HEK293 (cell line): ENCODE measurements around the gene DDR2.

Experiments used
- CTCF ChIA-PET: fragments of 350-600 bp; formaldehyde crosslinking; extraction: SDS; loops from one replicate; lab custom pipeline; 2021; ENCODE audit warnings: antibody characterized with exemption; lab: Yijun Ruan, JAX
- POLR2A ChIA-PET: fragments of 300-600 bp; formaldehyde crosslinking; extraction: SDS; loops from one replicate; lab custom pipeline; 2020; ENCODE audit warnings: antibody characterized with exemption, inconsistent platforms; lab: Yijun Ruan, JAX
- H3K27ac ChIP-seq: fragments of 200-500 bp; sonication (Bioruptor generic); 2 replicates; pipeline ENCODE4 v1.5.1; 2014; ENCODE audit warnings: low read depth, low read length, control low read depth, inconsistent platforms; ENCODE audit errors: extremely low read depth
- H3K36me3 ChIP-seq, 2 experiments: fragments of 200-500 bp in 1 of 2; sonication (Bioruptor generic) in 1 of 2; 1 replicate in 1 of 2; 2 replicates in 1 of 2; pipeline ENCODE4 v1.5.1; 2014 to 2017; ENCODE audit warnings: inconsistent platforms in 2 of 2, low read length in 2 of 2; ENCODE audit not compliant: control insufficient read depth in 2 of 2, insufficient read depth in 1 of 2
- H3K4me1 ChIP-seq: fragments of 200-500 bp; sonication (Bioruptor generic); 2 replicates; pipeline ENCODE4 v1.5.1; 2014; ENCODE audit warnings: mild to moderate bottlenecking, low read length, inconsistent platforms; ENCODE audit not compliant: control insufficient read depth, insufficient read depth
- H3K4me3 ChIP-seq: 2 replicates; pipeline ENCODE4 v1.5.1; 2011; ENCODE audit warnings: low read depth, mild to moderate bottlenecking, control low read depth, low read length, moderate library complexity
- H3K9me3 ChIP-seq: fragments of 200-500 bp; sonication (Bioruptor generic); 2 replicates; pipeline ENCODE4 v1.5.1; 2014; ENCODE audit warnings: low read depth, low read length, inconsistent platforms; ENCODE audit not compliant: control insufficient read depth, insufficient read depth
- ELK4 ChIP-seq: IDR thresholded peaks from 2 replicates; pipeline ENCODE4 v1.6.1; 2011; ENCODE audit warnings: mild to moderate bottlenecking, low read depth, low read length, borderline replicate concordance
- GLI2 ChIP-seq: fragments of 450-650 bp; formaldehyde crosslinking; IDR thresholded peaks from 2 replicates; pipeline ENCODE4; 2017; ENCODE audit warnings: missing biosample characterization, missing genetic modification characterization, low read depth, borderline replicate concordance
- MYNN ChIP-seq: fragments of 450-650 bp; formaldehyde crosslinking; IDR thresholded peaks from 2 replicates; pipeline ENCODE4 v1.5.1; 2016; ENCODE audit warnings: missing biosample characterization, missing genetic modification characterization, borderline replicate concordance
- PATZ1 ChIP-seq: fragments of 450-650 bp; formaldehyde crosslinking; IDR thresholded peaks from 2 replicates; pipeline ENCODE4 v1.5.1; 2016; ENCODE audit warnings: missing biosample characterization, missing genetic modification characterization
- REST ChIP-seq: fragments of 450-650 bp; formaldehyde crosslinking; IDR thresholded peaks from 2 replicates; pipeline ENCODE4 v1.5.1; 2016; ENCODE audit warnings: missing biosample characterization, missing genetic modification characterization
- YY1 ChIP-seq: fragments of 450-650 bp; formaldehyde crosslinking; IDR thresholded peaks from 2 replicates; pipeline ENCODE4 v1.5.1; 2018; ENCODE audit warnings: missing biosample characterization, missing genetic modification characterization
- ZBTB11 ChIP-seq: fragments of 450-650 bp; formaldehyde crosslinking; conservative IDR thresholded peaks from 2 replicates; pipeline ENCODE4 v1.5.1; 2016; ENCODE audit warnings: low read depth, missing biosample characterization, missing genetic modification characterization
- ZFHX2 ChIP-seq: fragments of 450-650 bp; formaldehyde crosslinking; conservative IDR thresholded peaks from 2 replicates; pipeline ENCODE4 v1.5.1; 2016; ENCODE audit warnings: missing biosample characterization, missing genetic modification characterization
- ZNF138 ChIP-seq: fragments of 450-650 bp; formaldehyde crosslinking; IDR thresholded peaks from 2 replicates; pipeline ENCODE4 v1.5.1; 2016; ENCODE audit warnings: missing biosample characterization, missing genetic modification characterization, borderline replicate concordance
- ZNF146 ChIP-seq: fragments of 450-650 bp; formaldehyde crosslinking; IDR thresholded peaks from 2 replicates; pipeline ENCODE4 v1.5.1; 2016; ENCODE audit warnings: missing biosample characterization, missing genetic modification characterization
- ZNF174 ChIP-seq: fragments of 450-650 bp; formaldehyde crosslinking; IDR thresholded peaks from 2 replicates; pipeline ENCODE4 v1.5.0; 2017; ENCODE audit warnings: missing biosample characterization, mild to moderate bottlenecking, missing genetic modification characterization
- ZNF23 ChIP-seq: fragments of 450-650 bp; formaldehyde crosslinking; IDR thresholded peaks from 2 replicates; pipeline ENCODE4 v1.5.1; 2016; ENCODE audit warnings: missing biosample characterization, missing genetic modification characterization, borderline replicate concordance
- ZNF248 ChIP-seq: fragments of 450-650 bp; formaldehyde crosslinking; IDR thresholded peaks from 2 replicates; pipeline ENCODE4 v1.5.1; 2017; ENCODE audit warnings: missing biosample characterization, missing genetic modification characterization
- ZNF362 ChIP-seq: fragments of 450-650 bp; formaldehyde crosslinking; IDR thresholded peaks from 2 replicates; pipeline ENCODE4 v1.5.1; 2016; ENCODE audit warnings: missing biosample characterization, missing genetic modification characterization
- ZNF394 ChIP-seq: fragments of 450-650 bp; formaldehyde crosslinking; IDR thresholded peaks from 2 replicates; pipeline ENCODE4 v1.5.1; 2016; ENCODE audit warnings: missing biosample characterization, missing genetic modification characterization, mild to moderate bottlenecking, moderate library complexity, borderline replicate concordance
- ZNF501 ChIP-seq: fragments of 450-650 bp; formaldehyde crosslinking; IDR thresholded peaks from 2 replicates; pipeline ENCODE4 v1.5.1; 2016; ENCODE audit warnings: missing biosample characterization, missing genetic modification characterization
- ZNF549 ChIP-seq: fragments of 450-650 bp; IDR thresholded peaks from 2 replicates; pipeline ENCODE4 v1.5.1; 2018; ENCODE audit warnings: missing biosample characterization, missing genetic modification characterization, mild to moderate bottlenecking, inconsistent platforms, moderate library complexity
- ZNF560 ChIP-seq: fragments of 450-650 bp; formaldehyde crosslinking; IDR thresholded peaks from 2 replicates; pipeline ENCODE4 v1.5.1; 2017; ENCODE audit warnings: missing biosample characterization, missing genetic modification characterization, borderline replicate concordance
- ZNF585B ChIP-seq: fragments of 450-650 bp; formaldehyde crosslinking; IDR thresholded peaks from 2 replicates; pipeline ENCODE4 v1.5.1; 2016; ENCODE audit warnings: missing biosample characterization, missing genetic modification characterization
- ZNF596 ChIP-seq: fragments of 450-650 bp; IDR thresholded peaks from 2 replicates; pipeline ENCODE4 v1.5.0; 2018; ENCODE audit warnings: missing biosample characterization, mild to moderate bottlenecking, missing genetic modification characterization, moderate library complexity
- ZNF792 ChIP-seq: fragments of 450-650 bp; formaldehyde crosslinking; IDR thresholded peaks from 2 replicates; pipeline ENCODE4 v1.5.1; 2016; ENCODE audit warnings: missing biosample characterization, missing genetic modification characterization

Gene DDR2

GRCh38 chr1:162641114-162641513 lies 8.8 kb downstream of the DDR2 start:
- CTCF ChIA-PET = interaction anchor here (1.4 to 1.5 kb wide), 2 partner anchors 11 to 28 kb away, joined by 3 read pairs; no protein-coding TSS in a partner anchor
- Histone ChIP-seq H3K9me3 (no peaks in the 10 kb centered on the region), H3K4me1 (no peaks in the 10 kb centered on the region), H3K27ac (no peak overlapping the region), H3K36me3 (no peaks in the 10 kb centered on the region), H3K4me3 (no peak overlapping the region)
- TF ChIP-seq ZNF585B (tag by site-specific recombination) (no peak), REST (tag by site-specific recombination) (0 out of 2 replicates have a peak, but pooled peaks have one; percentile 20)
- POLR2A ChIA-PET = no interaction called here

GRCh38 chr1:162644986-162645314 lies 12.7 kb downstream of the DDR2 start:
- no peaks in the 10 kb centered on the region for H3K4me1 ChIP-seq
- no peaks in the 10 kb centered on the region for H3K36me3 ChIP-seq
- CTCF ChIA-PET = no interaction called here
- no peak for TF ChIP-seq ZNF596 (tag by site-specific recombination)
- no peak for TF ChIP-seq GLI2 (tag by site-specific recombination)
- no peak for TF ChIP-seq ZNF23 (tag by site-specific recombination)
- H3K4me3 ChIP-seq = no peak overlapping the region
- POLR2A ChIA-PET = no interaction called here
- no peak overlapping the region for H3K27ac ChIP-seq
- no peaks in the 10 kb centered on the region for H3K9me3 ChIP-seq

GRCh38 chr1:162645666-162646065 lies 13.4 kb downstream of the DDR2 start:
- Histone ChIP-seq H3K4me3 (no peak overlapping the region), H3K4me1 (no peaks in the 10 kb centered on the region), H3K36me3 (no peaks in the 10 kb centered on the region), H3K9me3 (no peaks in the 10 kb centered on the region), H3K27ac (no peak overlapping the region)
- ChIA-PET CTCF (no interaction called here), POLR2A (no interaction called here)
- no peak for TF ChIP-seq ZNF792 (tag by site-specific recombination)
- no peak for TF ChIP-seq ZFHX2
- no peak for TF ChIP-seq ZNF362 (tag by site-specific recombination)
- no peak for TF ChIP-seq ZBTB11 (tag by site-specific recombination)
- no peak for TF ChIP-seq ZNF248 (tag by site-specific recombination)
- TF ChIP-seq MYNN = no peak
- no peak for TF ChIP-seq PATZ1
- TF ChIP-seq ZNF549 = no peak
- TF ChIP-seq ELK4 = no peak
- TF ChIP-seq ZNF560 = no peak
- no peak for TF ChIP-seq ZNF146 (tag by site-specific recombination)
- no peak for TF ChIP-seq ZNF501 (tag by site-specific recombination)
- no peak for TF ChIP-seq ZNF174 (tag by site-specific recombination)
- TF ChIP-seq YY1 = no peak
- no peak for TF ChIP-seq ZNF138 (tag by site-specific recombination)
- no peak for TF ChIP-seq ZNF394 (tag by site-specific recombination)
